HCT116 (cell line): ENCODE results near the gene DCAF4.

ENCODE experiments used
- CTCF ChIP-seq, 3 experiments: fragments of 200-600 bp in 1 of 3; sonication (generic) in 1 of 3; IDR thresholded peaks in 2 of 3; conservative IDR thresholded peaks in 1 of 3; 2 replicates each; pipeline ENCODE4 v1.5.1; 2012 to 2017; ENCODE audit warnings: low read depth in 2 of 3, low read length in 2 of 3, antibody characterized with exemption in 1 of 3, borderline replicate concordance in 1 of 3, control low read depth in 1 of 3, mild to moderate bottlenecking in 1 of 3, mixed read lengths in 1 of 3, mixed run types in 1 of 3, moderate library complexity in 1 of 3; ENCODE audit not compliant: insufficient read depth in 1 of 3
- EZH2phosphoT487 ChIP-seq: fragments of 200-600 bp; IDR thresholded peaks from 2 replicates; pipeline ENCODE4 v1.6.1; 2018; ENCODE audit warnings: antibody characterized with exemption, borderline replicate concordance
- POLR2AphosphoS5 ChIP-seq: IDR thresholded peaks from 2 replicates; pipeline ENCODE4 v1.6.1; 2011; ENCODE audit warnings: mild to moderate bottlenecking, low read depth, low read length, moderate library complexity
- SP1 ChIP-seq: IDR thresholded peaks from 2 replicates; pipeline ENCODE4 v1.6.1; 2012; ENCODE audit warnings: low read depth

GRCh38 chr14:72980863-72981262 lies 54.6 kb downstream of the DCAF4 start:
- TF ChIP-seq CTCF (IDR thresholded peaks at IDR 0.05 in 2 of 3, conservative IDR thresholded peaks at IDR 0.05 in 1 of 3; ENCODE audit: borderline replicate concordance in 1 of 3, insufficient read depth in 1 of 3, low read depth in 2 of 3, low read length in 2 of 3) (no peak), SP1 (no peak), EZH2phosphoT487 (no peak), POLR2AphosphoS5 (no peak)
